NCI-H128 (cell line): Measurements from ENCODE around the gene TRIM5.
"Not testable (repeated sequence)": the region's sequence is repeated elsewhere in the genome, so short reads cannot be mapped to it uniquely, and the experiment has no call there.

Experiments
- DNase-seq: peaks from one replicate; lab custom pipeline; 2025; ENCODE audit not compliant: unreplicated experiment; lab: John Stamatoyannopoulos, UW

TRIM5 gene

GRCh38 chr11:5684646-5685362 lies at the start of gene TRIM5:
Gene TRIM5 (minus strand): TSS chr11:5685074. CDS start chr11:5680177, 4,897 bp downstream.
- no peak for DNase-seq

- DNase-seq: no peak
Measured at GRCh38 chr11:5727691-5728090, 42.8 kb upstream of the TRIM5 start.

GRCh38 chr11:5726351-5726750 lies 41.5 kb upstream of the TRIM5 start:
- no peak for DNase-seq

- DNase-seq: no peak
Measured at GRCh38 chr11:5722622-5723021, 37.7 kb upstream of the TRIM5 start.

GRCh38 chr11:5719703-5720495 lies 35.0 kb upstream of the TRIM5 start:
- no peak for DNase-seq

- not testable (repeated sequence) for DNase-seq
Measured at GRCh38 chr11:5716518-5716917, 31.6 kb upstream of the TRIM5 start.

GRCh38 chr11:5713695-5714094 lies 28.8 kb upstream of the TRIM5 start:
- DNase-seq: no peak

GRCh38 chr11:5712507-5712906 lies 27.6 kb upstream of the TRIM5 start:
- DNase-seq: no peak

- DNase-seq: no peak
Measured at GRCh38 chr11:5705688-5706087, 20.8 kb upstream of the TRIM5 start.

GRCh38 chr11:5703741-5704536 lies 19.1 kb upstream of the TRIM5 start:
- no peak for DNase-seq

GRCh38 chr11:5701055-5701577 lies 16.2 kb upstream of the TRIM5 start:
- no peak for DNase-seq

GRCh38 chr11:5700421-5701054 lies 15.7 kb upstream of the TRIM5 start:
- DNase-seq: no peak

- DNase-seq: no peak
Measured at GRCh38 chr11:5698281-5698680, 13.4 kb upstream of the TRIM5 start.

- DNase-seq: no peak
Measured at GRCh38 chr11:5696210-5696609, 11.3 kb upstream of the TRIM5 start.

GRCh38 chr11:5695580-5695979 lies 10.7 kb upstream of the TRIM5 start:
- DNase-seq: no peak

- DNase-seq: no peak
Measured at GRCh38 chr11:5694642-5695041, 9.8 kb upstream of the TRIM5 start.

GRCh38 chr11:5691964-5692361 lies 7.1 kb upstream of the TRIM5 start:
- no peak for DNase-seq

- not testable (repeated sequence) for DNase-seq
Measured at GRCh38 chr11:5691238-5691963, 6.5 kb upstream of the TRIM5 start.

- DNase-seq: no peak
Measured at GRCh38 chr11:5690736-5691135, 5.9 kb upstream of the TRIM5 start.

- no peak for DNase-seq
Measured at GRCh38 chr11:5690216-5690615, 5.3 kb upstream of the TRIM5 start.
